NCI-H526 (cell line): Measurements from ENCODE around the gene ARID3A.
"Not testable (repeated sequence)": the region's sequence is repeated elsewhere in the genome, so short reads cannot be mapped to it uniquely, and the experiment has no call there.

ENCODE experiments used
- DNase-seq, 2 experiments: peaks; one replicate each; lab custom pipeline; 2025; lab: John Stamatoyannopoulos, UW

Gene ARID3A

GRCh38 chr19:1017906-1018305, 92.1 kb downstream of the ARID3A start:
- no peak for DNase-seq

- no peak for DNase-seq
Measured at GRCh38 chr19:1018393-1018792, 92.6 kb downstream of the ARID3A start.

DNA sequence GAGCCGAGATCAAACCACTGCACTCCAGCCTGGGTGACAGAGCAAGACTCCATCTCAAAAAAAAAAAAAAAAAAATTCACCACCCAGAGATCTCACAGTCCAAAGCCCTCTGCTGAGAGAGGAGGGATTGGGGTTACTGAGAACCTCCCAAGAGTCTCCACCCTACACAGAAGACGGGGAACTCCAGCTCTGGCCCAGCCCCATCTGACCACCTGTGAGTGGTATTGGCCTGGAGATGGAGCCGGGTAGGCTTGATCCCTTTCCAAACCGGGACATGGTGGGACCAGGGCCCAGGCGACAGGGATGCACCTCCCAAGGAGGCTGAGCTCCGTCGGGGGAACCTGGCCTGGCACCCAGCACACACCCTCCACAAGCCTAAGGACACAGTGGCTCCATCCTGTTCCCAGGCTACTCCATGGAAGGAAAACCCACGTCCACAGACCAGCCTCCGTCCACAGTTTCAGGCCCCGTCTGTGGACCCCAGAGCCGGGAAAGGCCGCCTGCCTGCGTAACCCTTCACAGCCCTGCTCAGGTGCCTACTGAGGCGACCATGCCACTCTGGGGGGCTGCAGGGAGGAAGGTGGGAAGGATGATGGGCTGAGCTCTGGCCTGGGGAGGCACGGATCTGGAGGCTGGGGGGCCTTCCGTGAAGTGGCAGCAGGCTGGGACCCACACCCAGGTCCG, 93.2 kb downstream of the ARID3A start:
- no peak for DNase-seq

DNA sequence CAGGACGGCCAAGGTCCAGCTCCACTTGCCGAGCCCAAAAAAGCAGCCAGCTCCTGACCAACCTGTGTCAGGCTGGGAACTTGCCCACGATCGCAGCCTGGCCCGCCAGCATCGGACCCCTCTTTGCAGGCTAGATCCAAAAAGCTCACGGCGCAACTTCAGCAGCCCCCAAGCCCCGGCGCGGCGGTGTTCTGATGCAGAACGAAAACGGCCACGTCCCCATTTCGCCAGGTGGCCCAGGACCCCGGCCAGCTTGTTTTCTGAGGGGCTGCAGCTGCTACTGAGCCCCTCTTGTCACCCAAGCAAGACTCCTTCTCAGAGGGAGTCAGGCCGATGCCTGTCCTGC, 93.8 kb downstream of the ARID3A start:
- no peak for DNase-seq

DNA sequence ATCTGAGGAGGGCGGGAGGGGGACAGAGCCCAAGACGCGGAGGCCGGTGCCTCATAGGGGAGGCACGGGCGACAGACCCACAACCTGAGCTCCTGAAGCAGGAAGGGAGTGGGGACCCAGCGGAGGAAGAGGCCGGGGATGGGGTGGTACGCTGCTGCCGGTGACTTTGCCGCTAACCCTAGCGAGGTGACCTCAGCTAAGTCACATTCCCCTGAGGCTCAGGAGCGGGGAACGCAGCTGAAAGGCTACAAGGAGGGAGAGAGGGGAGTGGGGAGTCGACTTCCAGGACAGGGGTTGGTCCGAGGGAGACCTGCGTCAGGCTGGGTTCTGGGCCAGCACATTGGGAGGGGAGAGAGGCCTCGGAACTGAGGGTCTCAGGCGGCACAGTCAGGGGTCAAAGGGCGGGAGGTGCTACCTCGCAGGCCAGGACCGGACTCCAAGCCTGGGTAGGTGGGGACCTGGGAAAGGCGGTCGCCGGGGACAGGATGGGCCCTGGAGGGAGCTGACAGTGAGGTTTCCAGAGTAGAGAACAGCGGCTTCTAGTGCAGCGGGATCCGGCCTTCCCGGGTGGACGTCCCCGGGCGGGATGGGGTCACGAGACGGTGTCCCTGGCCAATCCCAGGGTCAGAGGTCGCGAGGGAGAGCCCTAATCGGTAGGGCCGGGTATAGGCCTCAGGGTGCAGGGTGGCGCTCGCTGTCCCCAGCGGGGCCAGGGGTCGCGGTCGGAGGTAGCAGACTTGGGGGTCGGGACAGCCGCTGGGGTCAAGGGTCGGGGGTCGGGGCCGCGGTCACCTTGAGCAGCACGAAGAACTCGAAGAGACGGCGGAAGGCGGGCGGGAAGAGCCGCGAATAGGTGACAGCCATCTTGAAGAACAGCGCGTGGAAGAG, 94.4 kb downstream of the ARID3A start:
- no peak for DNase-seq

DNA sequence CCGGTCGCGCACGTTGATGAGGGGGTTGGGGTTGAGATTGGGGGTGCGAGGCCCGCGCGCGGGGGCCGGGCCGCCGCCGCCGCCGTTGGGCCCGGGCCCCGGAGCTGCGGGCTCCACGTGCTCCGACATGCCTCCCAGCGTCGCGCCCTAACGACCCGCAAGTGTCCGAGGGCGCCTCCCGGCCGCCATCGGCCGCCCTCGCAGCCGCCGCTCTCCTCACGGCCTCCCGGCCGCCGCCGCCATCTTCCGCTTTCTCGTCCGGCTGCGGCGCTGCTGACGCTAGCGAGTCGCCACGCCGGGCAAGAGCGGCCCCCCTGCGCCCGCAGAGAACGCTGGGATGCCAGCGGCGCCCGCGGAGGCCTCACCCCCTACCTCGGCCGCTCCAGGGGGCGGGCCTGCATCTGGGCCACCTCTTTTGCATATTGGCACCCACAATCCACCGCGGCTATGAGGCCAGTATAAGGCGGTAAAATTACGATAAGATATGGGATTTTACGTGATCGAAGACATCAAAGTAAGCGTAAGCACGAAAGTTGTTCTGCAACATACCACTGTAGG, 95.1 kb downstream of the ARID3A start, which contains the start of gene TMEM259:
Gene TMEM259, minus strand, starts transcription at position 256 of the 558 bp plus-strand sequence. Its CDS starts 127 bp downstream, at position 129.
- DNase-seq, result peak; percentile 83 to 95

DNA sequence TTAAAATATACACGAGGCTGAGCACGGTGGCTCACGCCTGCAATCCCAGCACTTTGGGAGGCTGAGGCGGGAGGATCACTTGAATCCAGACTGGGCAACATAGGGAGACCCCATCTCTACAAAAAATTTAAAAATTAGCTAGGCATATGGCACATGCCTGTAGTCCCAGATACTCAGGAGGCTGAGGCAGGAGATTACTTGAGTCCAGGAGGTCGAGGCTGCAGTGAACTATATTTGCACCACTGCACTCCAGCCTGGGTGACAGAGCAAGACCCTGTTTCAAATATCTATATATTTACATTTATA, 98.0 kb downstream of the ARID3A start:
- not testable (repeated sequence) for DNase-seq

- DNase-seq, result not testable (repeated sequence)
Measured at GRCh38 chr19:1025080-1025479, 99.2 kb downstream of the ARID3A start.
